Astrocyte (in vitro differentiated cells and primary cell): ENCODE data around the gene AMMECR1. TPM values are rescaled to one million over a fixed set of nuclear protein-coding genes. Genes with fewer than 3 reads are reported as not detected.
A peak's percentile ranks its signal among the peaks of the same experiment; 100 is the strongest.

ENCODE experiments used
- DNase-seq: peaks from one replicate; pipeline ENCODE4 v3.0.0-alpha.2; 2010; ENCODE audit warnings: low read depth
- FAIRE-seq: peaks from 2 replicates; lab custom pipeline; 2011; peaks lifted over from hg19 to GRCh38; lab: Jason Lieb, UNC
- H2AFZ ChIP-seq: 2 replicates; pipeline ENCODE4 v1.6.0; 2012; ENCODE audit warnings: low read depth, low read length, inconsistent platforms
- H3K27ac ChIP-seq: 2 replicates; pipeline ENCODE4 v1.5.1; 2011; ENCODE audit warnings: low read depth, low read length, inconsistent platforms
- H3K27me3 ChIP-seq: 2 replicates; pipeline ENCODE4 v1.6.0; 2011; ENCODE audit warnings: low read length, inconsistent platforms; ENCODE audit not compliant: insufficient read depth
- H3K36me3 ChIP-seq: 2 replicates; pipeline ENCODE4 v1.5.1; 2011; ENCODE audit warnings: low read length, inconsistent platforms; ENCODE audit not compliant: insufficient read depth
- H3K4me1 ChIP-seq: 2 replicates; pipeline ENCODE4 v1.5.1; 2011; ENCODE audit warnings: low read length, inconsistent platforms; ENCODE audit not compliant: insufficient read depth
- H3K4me2 ChIP-seq: 2 replicates; pipeline ENCODE4 v1.6.0; 2012; ENCODE audit warnings: low read length, inconsistent platforms
- H3K4me3 ChIP-seq: 2 replicates; pipeline ENCODE4 v1.5.1; 2011; ENCODE audit warnings: low read depth, mild to moderate bottlenecking, low read length, inconsistent platforms; ENCODE audit not compliant: insufficient read depth
- H3K79me2 ChIP-seq: 2 replicates; pipeline ENCODE4 v1.6.0; 2012; ENCODE audit warnings: mild to moderate bottlenecking, low read length, inconsistent platforms; ENCODE audit not compliant: insufficient read depth
- H3K9ac ChIP-seq: 2 replicates; pipeline ENCODE4 v1.6.0; 2012; ENCODE audit warnings: mild to moderate bottlenecking, low read length, inconsistent platforms
- H3K9me3 ChIP-seq: 2 replicates; pipeline ENCODE4 v1.5.1; 2012; ENCODE audit warnings: low read depth, mild to moderate bottlenecking, low read length, inconsistent platforms; ENCODE audit not compliant: insufficient read depth
- H4K20me1 ChIP-seq: 2 replicates; pipeline ENCODE4 v1.6.0; 2012; ENCODE audit warnings: low read length, inconsistent platforms; ENCODE audit not compliant: insufficient read depth
- H3K27ac Mint-ChIP-seq: one replicate; pipeline ENCODE4 v1.8.0; 2021; ENCODE audit warnings: mild to moderate bottlenecking, mixed read lengths; ENCODE audit not compliant: unreplicated experiment
- H3K27me3 Mint-ChIP-seq: one replicate; pipeline ENCODE4 v1.8.0; 2021; ENCODE audit warnings: low read depth, mixed read lengths; ENCODE audit not compliant: unreplicated experiment
- H3K36me3 Mint-ChIP-seq: one replicate; pipeline ENCODE4 v1.8.0; 2021; ENCODE audit warnings: low read depth, mixed read lengths; ENCODE audit not compliant: unreplicated experiment
- H3K4me1 Mint-ChIP-seq: one replicate; pipeline ENCODE4 v1.8.0; 2021; ENCODE audit warnings: low read depth, mixed read lengths; ENCODE audit not compliant: unreplicated experiment
- H3K4me3 Mint-ChIP-seq: one replicate; pipeline ENCODE4 v1.8.0; 2021; ENCODE audit warnings: mild to moderate bottlenecking, moderate library complexity, mixed read lengths; ENCODE audit not compliant: unreplicated experiment
- H3K9me3 Mint-ChIP-seq: one replicate; pipeline ENCODE4 v1.8.0; 2021; ENCODE audit warnings: mild to moderate bottlenecking, mixed read lengths; ENCODE audit not compliant: unreplicated experiment
- EZH2 ChIP-seq: IDR thresholded peaks from 2 replicates; pipeline ENCODE4 v1.6.1; 2012; ENCODE audit warnings: mild to moderate bottlenecking, low read length, inconsistent platforms; ENCODE audit not compliant: insufficient read depth
- total RNA-seq: library from RNA; stranded (reverse); gene quantifications from 2 replicates; pipeline ENCODE4 v1.2.1, GENCODE V29; 2021
- TF ChIP-seq, protein P1 (sequence below): IDR thresholded peaks from 2 replicates; pipeline ENCODE4 v1.5.1; 2011; ENCODE audit warnings: low read depth, mild to moderate bottlenecking, inconsistent platforms, low read length, moderate library complexity; ENCODE audit not compliant: insufficient read depth

The AMMECR1 gene
- total RNA-seq, 1 donor from 2014 or later: 16.0 TPM

DNA sequence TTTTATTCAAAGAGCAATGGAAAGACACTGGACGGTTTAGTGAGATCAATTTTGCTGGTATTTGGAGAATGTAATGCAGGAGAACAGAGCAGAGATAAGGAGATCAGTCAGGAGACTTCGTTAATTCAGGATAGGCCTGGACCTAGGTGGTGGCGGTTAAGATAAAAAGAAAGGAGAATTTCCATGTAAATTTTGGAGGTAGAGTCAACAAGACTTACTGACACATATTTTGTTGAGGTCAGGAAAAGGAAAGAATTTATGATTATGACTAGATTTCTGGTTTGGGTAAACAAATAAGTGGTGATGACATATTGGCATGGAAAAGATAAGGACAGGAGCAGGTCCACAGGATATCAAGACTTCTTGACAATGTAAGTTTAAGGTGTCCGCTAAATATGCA is 8.8 kb upstream of the AMMECR1 start:
- H3K4me1 Mint-ChIP-seq: no peaks in the 10 kb centered on the region
- H3K36me3 ChIP-seq: no peaks in the 10 kb centered on the region

DNA sequence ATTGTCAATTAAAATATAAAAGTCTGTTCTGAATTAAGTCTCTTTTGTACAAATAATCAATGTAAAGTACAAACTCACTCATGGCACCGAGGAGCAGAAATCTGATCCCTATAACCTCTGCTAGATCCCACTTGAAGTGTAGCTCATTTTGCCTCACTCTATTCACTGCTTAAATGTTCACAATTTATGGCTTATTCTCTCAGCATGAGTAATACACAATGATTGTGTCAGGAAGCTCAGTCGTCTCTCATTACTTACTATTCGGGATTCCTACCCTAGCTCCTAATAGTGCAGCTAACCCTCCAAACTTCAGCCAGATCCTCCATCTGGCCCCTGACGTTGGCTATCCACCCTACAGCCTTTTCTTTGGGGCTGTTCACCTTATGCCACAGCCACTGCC is 4.7 kb upstream of the AMMECR1 start:
- H3K9me3 ChIP-seq: no peaks in the 10 kb centered on the region
- H3K27me3 ChIP-seq: no peaks in the 10 kb centered on the region
- Mint-ChIP-seq H3K9me3 (no peaks in the 10 kb centered on the region), H3K4me3 (no peak overlapping the region), H3K36me3 (no peaks in the 10 kb centered on the region), H3K27me3 (no peaks in the 10 kb centered on the region), H3K4me1 (no peaks in the 10 kb centered on the region), H3K27ac (no peak overlapping the region)
- no peak overlapping the region for H2AFZ ChIP-seq
- no peak overlapping the region for H3K27ac ChIP-seq
- peak; percentile 98 for FAIRE-seq
- H3K36me3 ChIP-seq: no peaks in the 10 kb centered on the region
- H3K9ac ChIP-seq: no peak overlapping the region
- H4K20me1 ChIP-seq: no peaks in the 10 kb centered on the region
- no peak for DNase-seq
- no peak overlapping the region for H3K4me3 ChIP-seq
- TF ChIP-seq, protein P1, sequence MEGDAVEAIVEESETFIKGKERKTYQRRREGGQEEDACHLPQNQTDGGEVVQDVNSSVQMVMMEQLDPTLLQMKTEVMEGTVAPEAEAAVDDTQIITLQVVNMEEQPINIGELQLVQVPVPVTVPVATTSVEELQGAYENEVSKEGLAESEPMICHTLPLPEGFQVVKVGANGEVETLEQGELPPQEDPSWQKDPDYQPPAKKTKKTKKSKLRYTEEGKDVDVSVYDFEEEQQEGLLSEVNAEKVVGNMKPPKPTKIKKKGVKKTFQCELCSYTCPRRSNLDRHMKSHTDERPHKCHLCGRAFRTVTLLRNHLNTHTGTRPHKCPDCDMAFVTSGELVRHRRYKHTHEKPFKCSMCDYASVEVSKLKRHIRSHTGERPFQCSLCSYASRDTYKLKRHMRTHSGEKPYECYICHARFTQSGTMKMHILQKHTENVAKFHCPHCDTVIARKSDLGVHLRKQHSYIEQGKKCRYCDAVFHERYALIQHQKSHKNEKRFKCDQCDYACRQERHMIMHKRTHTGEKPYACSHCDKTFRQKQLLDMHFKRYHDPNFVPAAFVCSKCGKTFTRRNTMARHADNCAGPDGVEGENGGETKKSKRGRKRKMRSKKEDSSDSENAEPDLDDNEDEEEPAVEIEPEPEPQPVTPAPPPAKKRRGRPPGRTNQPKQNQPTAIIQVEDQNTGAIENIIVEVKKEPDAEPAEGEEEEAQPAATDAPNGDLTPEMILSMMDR: no peak
- no peak for TF ChIP-seq EZH2
- H3K4me2 ChIP-seq: no peak overlapping the region
- H3K4me1 ChIP-seq: no peaks in the 10 kb centered on the region
- peaks cover under 1% of the 10 kb centered on the region for H3K79me2 ChIP-seq

More for the DNA sequence above, 8.8 kb upstream of the AMMECR1 start:
- H3K4me1 ChIP-seq: no peaks in the 10 kb centered on the region
- FAIRE-seq: no peak
- no peaks in the 10 kb centered on the region for H3K9me3 ChIP-seq
- no peak overlapping the region for H3K9ac ChIP-seq
- no peak overlapping the region for H3K4me3 Mint-ChIP-seq
- no peak overlapping the region for H3K4me3 ChIP-seq
- H3K27ac Mint-ChIP-seq: no peak overlapping the region
- no peaks in the 10 kb centered on the region for H3K9me3 Mint-ChIP-seq
- no peak for TF ChIP-seq EZH2
- TF ChIP-seq, protein P1: no peak
- H3K27ac ChIP-seq: no peak overlapping the region
- no peak overlapping the region for H3K4me2 ChIP-seq
- H3K27me3 ChIP-seq: no peaks in the 10 kb centered on the region
- H2AFZ ChIP-seq: no peak overlapping the region
- no peaks in the 10 kb centered on the region for H4K20me1 ChIP-seq
- no peaks in the 10 kb centered on the region for H3K27me3 Mint-ChIP-seq
- H3K79me2 ChIP-seq: no peaks in the 10 kb centered on the region
- H3K36me3 Mint-ChIP-seq: no peaks in the 10 kb centered on the region
- no peak for DNase-seq

DNA sequence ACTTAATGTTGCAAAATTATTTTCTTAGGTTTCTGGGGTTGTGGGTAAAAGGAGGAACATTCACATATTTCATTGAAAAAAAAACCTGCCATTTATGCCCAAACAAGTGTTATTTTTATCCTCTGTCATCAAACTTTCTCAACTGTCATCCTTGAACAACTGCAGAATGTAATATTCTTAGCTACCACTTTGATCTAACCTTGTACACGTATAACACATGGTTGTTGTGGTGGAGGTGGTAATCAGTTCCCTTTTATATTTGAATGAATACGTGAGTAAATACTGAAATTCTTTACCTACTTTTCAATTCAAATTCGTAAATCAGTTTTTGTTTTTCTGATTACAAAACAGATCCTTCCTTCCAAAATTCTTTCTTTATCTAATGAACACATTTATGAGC is 3.8 kb upstream of the AMMECR1 start:
- Histone ChIP-seq H3K9me3 (no peaks in the 10 kb centered on the region), H2AFZ (no peak overlapping the region), H3K4me3 (no peak overlapping the region), H3K27me3 (no peaks in the 10 kb centered on the region), H3K79me2 (peaks cover 10% of the 10 kb centered on the region), H3K36me3 (no peaks in the 10 kb centered on the region), H4K20me1 (peaks cover 5% of the 10 kb centered on the region), H3K27ac (no peak overlapping the region), H3K9ac (no peak overlapping the region), H3K4me1 (no peaks in the 10 kb centered on the region), H3K4me2 (no peak overlapping the region)
- no peak for TF ChIP-seq EZH2
- TF ChIP-seq, protein P1: no peak
- no peak for DNase-seq
- peak; percentile 97 for FAIRE-seq
- Mint-ChIP-seq H3K4me1 (no peaks in the 10 kb centered on the region), H3K9me3 (no peaks in the 10 kb centered on the region), H3K36me3 (no peaks in the 10 kb centered on the region), H3K27me3 (no peaks in the 10 kb centered on the region), H3K4me3 (no peak overlapping the region), H3K27ac (no peak overlapping the region)
